ENCODE data around the gene RPEL1.

RPEL1 gene

GRCh38 chr10:103280031-103280430, 34.3 kb downstream of the RPEL1 start:
- no peaks in the 10 kb centered on the region for H3K27me3 ChIP-seq (ENCODE audit: low read length)
- no peaks in the 10 kb centered on the region for H3F3A ChIP-seq (ENCODE audit: insufficient read depth)
- H2AFZ ChIP-seq (ENCODE audit: low read depth, low read length, severe bottlenecking): no peak overlapping the region
- H3K9me3 ChIP-seq (ENCODE audit: insufficient read depth, low read length): no peaks in the 10 kb centered on the region
- H3K4me3 ChIP-seq (ENCODE audit: insufficient read depth, low read length, poor library complexity, severe bottlenecking): no peak overlapping the region
- no peaks in the 10 kb centered on the region for H3K79me2 ChIP-seq (ENCODE audit: insufficient read depth, low read length)
- H3K4me2 ChIP-seq (ENCODE audit: low read depth, low read length, poor library complexity, severe bottlenecking): no peak overlapping the region
- H3K9ac ChIP-seq (ENCODE audit: low read length): no peak overlapping the region
- TF ChIP-seq EZH2phosphoT487 (conservative IDR thresholded peaks at IDR 0.05; ENCODE audit: low read length) (no peak), CTCF (IDR thresholded peaks at IDR 0.05; ENCODE audit: insufficient read depth, low read length, poor library complexity, severe bottlenecking) (no peak)
- H3K27ac ChIP-seq (ENCODE audit: low read depth, low read length): no peak overlapping the region
- no peaks in the 10 kb centered on the region for H4K20me1 ChIP-seq (ENCODE audit: low read depth, low read length)
- no peaks in the 10 kb centered on the region for H3K9me2 ChIP-seq (replicated peaks; ENCODE audit: insufficient read depth, low read length)
- no peaks in the 10 kb centered on the region for H3K36me3 ChIP-seq (ENCODE audit: low read length)

- H3K4me2 ChIP-seq (ENCODE audit: low read depth, low read length, poor library complexity, severe bottlenecking): no peak overlapping the region
- H3K9me2 ChIP-seq (replicated peaks; ENCODE audit: insufficient read depth, low read length): no peaks in the 10 kb centered on the region
- H2AFZ ChIP-seq (ENCODE audit: low read depth, low read length, severe bottlenecking): no peak overlapping the region
- H3K36me3 ChIP-seq (ENCODE audit: low read length): no peaks in the 10 kb centered on the region
- no peaks in the 10 kb centered on the region for H4K20me1 ChIP-seq (ENCODE audit: low read depth, low read length)
- TF ChIP-seq EZH2phosphoT487 (conservative IDR thresholded peaks at IDR 0.05; ENCODE audit: low read length) (no peak), CTCF (IDR thresholded peaks at IDR 0.05; ENCODE audit: insufficient read depth, low read length, poor library complexity, severe bottlenecking) (no peak)
- no peak overlapping the region for H3K9ac ChIP-seq (ENCODE audit: low read length)
- H3K79me2 ChIP-seq (ENCODE audit: insufficient read depth, low read length): no peaks in the 10 kb centered on the region
- no peaks in the 10 kb centered on the region for H3F3A ChIP-seq (ENCODE audit: insufficient read depth)
- H3K9me3 ChIP-seq (ENCODE audit: insufficient read depth, low read length): no peaks in the 10 kb centered on the region
- no peak overlapping the region for H3K4me3 ChIP-seq (ENCODE audit: insufficient read depth, low read length, poor library complexity, severe bottlenecking)
- no peak overlapping the region for H3K27ac ChIP-seq (ENCODE audit: low read depth, low read length)
- H3K27me3 ChIP-seq (ENCODE audit: low read length): no peaks in the 10 kb centered on the region
These were observed 34.8 kb downstream of the RPEL1 start for GRCh38 chr10:103280506-103280905.

- H3K4me3 ChIP-seq (ENCODE audit: insufficient read depth, low read length, poor library complexity, severe bottlenecking): no peak overlapping the region
These were observed 36.1 kb downstream of the RPEL1 start for GRCh38 chr10:103281753-103282152.

More at GRCh38 chr10:103281753-103282152, 36.1 kb downstream of the RPEL1 start:
- Histone ChIP-seq H3F3A (ENCODE audit: insufficient read depth) (no peaks in the 10 kb centered on the region), H3K36me3 (ENCODE audit: low read length) (no peaks in the 10 kb centered on the region), H2AFZ (ENCODE audit: low read depth, low read length, severe bottlenecking) (no peak overlapping the region), H3K27ac (ENCODE audit: low read depth, low read length) (no peak overlapping the region), H3K4me2 (ENCODE audit: low read depth, low read length, poor library complexity, severe bottlenecking) (no peak overlapping the region), H4K20me1 (ENCODE audit: low read depth, low read length) (no peaks in the 10 kb centered on the region), H3K9me2 (replicated peaks; ENCODE audit: insufficient read depth, low read length) (no peaks in the 10 kb centered on the region), H3K79me2 (ENCODE audit: insufficient read depth, low read length) (no peaks in the 10 kb centered on the region), H3K27me3 (ENCODE audit: low read length) (no peaks in the 10 kb centered on the region), H3K9ac (ENCODE audit: low read length) (no peak overlapping the region), H3K9me3 (ENCODE audit: insufficient read depth, low read length) (no peaks in the 10 kb centered on the region)
- TF ChIP-seq EZH2phosphoT487 (conservative IDR thresholded peaks at IDR 0.05; ENCODE audit: low read length): no peak
- no peak for TF ChIP-seq CTCF (IDR thresholded peaks at IDR 0.05; ENCODE audit: insufficient read depth, low read length, poor library complexity, severe bottlenecking)
